Cerebellar nuclear complex (tissue), 1 donor: Measurements from ENCODE around the gene SIRT2.

Source experiments
- DNase-seq, 2 experiments: peaks; one replicate each; lab custom pipeline; 2025; lab: John Stamatoyannopoulos, UW

Gene SIRT2

DNA sequence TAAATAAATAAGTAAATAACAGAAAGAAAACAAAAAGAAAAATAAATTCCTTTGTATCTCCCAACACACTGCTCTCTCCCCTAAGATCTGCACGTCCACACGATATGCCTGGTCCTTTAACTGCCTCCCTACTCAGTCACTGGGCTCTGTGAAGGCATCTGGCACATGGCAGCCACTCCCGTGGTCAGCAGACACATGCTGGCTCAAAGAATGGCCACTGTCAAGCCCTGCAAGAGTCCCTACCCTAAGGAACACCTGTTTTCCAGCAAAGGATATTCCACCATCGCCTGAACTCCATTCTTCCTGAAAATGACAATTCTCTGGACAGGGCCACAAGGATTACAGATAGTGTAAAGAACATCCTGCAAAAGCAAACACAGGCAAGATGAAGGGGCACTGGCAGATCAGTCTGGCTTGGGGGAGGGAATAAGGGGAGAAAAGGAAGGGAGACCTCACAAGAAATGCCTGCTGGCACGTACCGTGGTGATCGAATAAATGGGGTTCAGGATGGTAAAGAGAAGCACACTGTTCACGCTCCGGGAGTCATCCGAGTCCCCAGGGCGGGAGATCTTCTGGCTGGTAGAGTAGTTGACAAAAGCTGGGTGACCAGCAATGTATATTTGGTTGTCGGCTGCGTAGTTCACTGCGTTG, 53.9 kb downstream of the SIRT2 start:
- DNase-seq: no peak

DNA sequence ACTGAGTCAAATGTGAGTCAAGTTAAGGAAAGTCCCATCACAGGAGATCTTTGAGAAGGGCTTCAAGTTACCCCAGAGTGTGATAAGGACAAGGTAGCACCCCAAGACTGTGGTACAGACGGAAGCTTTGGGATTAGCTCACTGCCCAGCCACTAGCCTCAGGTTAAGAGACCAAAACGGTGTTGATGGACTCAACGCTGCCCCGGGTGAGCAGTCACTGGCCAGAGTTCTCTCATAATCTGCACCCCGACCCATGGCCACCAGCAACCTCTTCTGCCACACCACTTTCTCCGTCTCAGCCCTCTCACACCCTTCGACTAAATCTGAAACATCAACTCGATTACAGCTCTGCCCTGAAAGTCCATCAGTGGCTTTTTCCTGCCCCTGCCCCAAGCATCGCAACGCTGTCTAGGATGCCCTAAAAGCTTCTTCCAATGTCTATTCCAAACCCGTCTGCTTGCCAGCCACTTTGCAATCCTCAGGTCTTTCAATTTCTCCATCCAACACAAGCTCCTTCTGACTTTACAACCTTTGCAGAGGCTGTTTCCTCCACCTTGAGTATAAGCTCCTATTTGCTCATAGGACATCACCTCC, 55.2 kb downstream of the SIRT2 start:
- no peak for DNase-seq

DNA sequence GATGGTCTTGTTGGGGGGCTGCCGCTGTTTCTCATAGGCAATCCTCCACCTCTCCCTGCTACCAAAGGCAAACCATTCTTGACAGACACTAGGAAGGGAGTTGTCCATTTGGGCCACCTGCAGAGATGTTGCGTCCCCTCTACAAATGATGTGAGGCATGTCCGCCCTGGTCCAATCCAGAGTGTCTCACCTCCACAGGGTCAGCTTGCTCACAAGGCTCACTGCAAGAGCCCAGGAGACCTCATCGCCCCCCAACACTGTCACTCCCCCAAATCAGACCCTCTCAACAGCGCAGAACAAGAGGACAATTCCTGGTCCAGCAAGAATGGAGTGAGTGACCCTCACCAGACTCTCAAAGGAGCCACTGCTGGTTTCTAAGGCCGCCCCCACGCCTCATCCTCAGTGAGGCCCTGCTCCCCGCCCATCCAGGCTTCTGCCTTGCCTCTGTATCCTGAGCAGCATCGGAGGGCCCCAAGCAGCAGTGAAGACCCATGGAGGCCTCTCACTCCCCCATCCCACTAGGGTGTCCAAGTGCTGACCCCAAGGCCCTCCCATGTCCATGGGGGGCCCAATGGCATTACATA, 56.2 kb downstream of the SIRT2 start:
- DNase-seq: no peak

DNA sequence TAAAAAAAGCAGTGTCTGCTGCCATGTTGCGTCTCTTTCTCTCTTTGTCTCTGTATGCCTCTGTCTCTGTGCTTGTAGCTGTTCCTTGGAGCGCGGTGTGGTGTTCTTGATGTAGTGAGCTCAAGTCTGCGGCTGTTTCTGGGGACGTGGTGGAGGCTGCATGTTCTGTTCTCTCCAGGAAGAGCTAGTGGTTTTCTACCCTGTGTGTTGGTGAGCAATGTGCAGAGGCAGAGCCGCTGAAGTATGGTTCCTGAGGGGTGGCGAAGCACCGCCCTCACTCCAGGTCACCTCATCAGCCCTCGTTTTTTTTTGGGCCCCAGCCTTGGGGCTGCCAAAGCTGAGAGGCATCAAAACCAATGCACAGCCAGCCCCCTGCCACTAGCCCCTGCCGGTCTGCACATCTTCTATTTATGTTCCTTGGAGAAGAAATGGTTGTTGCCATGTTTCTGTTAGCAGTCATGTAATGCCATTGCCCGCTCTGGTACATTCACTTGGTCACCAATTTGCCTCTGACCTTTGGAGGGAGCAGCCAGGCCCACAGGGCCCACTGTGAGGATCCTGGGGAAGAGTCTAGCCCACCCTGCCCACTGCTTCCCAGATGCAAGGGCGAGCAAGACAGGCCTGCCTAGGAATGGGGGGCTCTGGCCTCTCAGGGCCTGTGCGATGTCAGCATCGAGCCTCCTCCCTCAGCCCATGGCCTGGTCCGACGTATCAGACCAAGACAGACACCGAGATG, 56.8 kb downstream of the SIRT2 start:
- no peak for DNase-seq

DNA sequence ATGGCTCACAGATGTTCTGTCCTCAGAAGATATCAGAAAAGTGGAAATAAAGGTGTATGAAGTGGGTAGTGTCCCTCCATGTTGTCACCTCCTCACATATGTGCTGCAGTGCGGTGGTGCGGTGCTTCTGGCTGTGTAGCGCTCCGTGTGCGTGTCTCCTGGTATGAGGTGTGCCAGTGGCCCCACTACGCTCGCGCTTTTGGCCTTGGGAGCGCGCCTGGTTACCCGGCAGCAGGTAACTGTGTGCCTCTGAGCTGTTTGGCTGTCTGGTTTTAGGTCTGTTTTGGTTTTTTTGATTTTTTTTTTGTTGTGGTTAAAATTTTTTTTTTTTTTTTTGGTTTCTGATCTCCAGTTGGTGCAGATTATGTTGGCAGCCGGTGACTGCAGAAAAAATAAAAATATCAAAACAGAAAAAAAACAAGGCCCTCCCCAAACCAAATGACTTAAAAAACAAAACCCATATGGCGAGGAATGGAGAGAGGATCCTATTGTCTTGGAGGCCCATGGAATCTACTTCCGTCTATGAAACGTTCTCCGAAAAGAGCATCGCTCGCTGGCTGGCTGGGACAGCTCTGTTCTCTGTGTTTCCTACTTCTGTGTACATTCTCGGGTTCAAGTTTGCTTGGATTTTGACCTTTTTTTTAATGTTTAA, 57.5 kb downstream of the SIRT2 start:
- no peak for DNase-seq

DNA sequence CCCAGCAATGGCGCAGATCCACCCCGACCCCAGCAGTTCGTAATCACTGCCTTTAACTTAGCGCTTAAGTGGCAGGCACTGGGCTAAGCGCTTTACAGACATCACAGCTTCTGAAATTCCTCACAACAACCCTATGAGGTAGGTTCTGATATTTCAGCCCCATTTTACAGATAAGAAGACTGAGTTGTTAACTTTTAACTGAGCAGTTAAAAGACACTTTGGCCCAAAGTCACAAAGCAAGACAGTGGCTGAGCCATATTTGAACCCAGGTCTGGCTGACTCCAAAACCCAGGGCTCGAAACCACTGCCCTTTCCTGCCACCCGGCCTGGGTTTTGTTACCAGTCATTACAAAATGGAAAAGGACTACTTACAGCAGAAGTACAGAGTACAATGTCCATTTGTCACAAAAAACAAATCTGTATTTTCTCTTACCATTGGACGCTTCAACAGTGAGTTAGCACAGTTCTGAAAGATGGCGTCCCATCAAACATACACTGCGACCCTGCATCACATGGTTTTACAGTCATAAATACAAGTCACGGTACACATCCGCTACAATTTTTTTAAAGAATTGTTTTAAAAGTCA, 58.1 kb downstream of the SIRT2 start:
- DNase-seq: no peak

DNA sequence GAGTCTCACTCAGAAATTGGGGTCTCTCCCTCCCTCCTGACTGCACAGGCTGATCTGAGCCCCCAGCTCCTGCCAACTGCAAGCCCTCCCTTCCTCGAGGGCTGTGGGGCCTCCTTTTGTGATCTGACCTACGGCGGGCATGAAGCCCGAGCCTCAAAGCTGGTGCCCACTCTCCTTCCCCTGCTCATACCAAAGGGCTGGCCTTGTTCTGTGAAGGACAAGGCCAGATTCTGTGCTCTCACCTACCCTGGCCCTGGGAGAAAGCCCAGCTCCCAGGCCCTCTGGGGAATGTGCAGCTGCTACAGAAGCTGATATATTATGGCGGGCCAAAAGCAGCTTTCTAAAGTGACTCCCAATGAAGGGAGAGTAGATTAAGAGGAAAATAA, 58.8 kb downstream of the SIRT2 start:
- no peak for DNase-seq

DNA sequence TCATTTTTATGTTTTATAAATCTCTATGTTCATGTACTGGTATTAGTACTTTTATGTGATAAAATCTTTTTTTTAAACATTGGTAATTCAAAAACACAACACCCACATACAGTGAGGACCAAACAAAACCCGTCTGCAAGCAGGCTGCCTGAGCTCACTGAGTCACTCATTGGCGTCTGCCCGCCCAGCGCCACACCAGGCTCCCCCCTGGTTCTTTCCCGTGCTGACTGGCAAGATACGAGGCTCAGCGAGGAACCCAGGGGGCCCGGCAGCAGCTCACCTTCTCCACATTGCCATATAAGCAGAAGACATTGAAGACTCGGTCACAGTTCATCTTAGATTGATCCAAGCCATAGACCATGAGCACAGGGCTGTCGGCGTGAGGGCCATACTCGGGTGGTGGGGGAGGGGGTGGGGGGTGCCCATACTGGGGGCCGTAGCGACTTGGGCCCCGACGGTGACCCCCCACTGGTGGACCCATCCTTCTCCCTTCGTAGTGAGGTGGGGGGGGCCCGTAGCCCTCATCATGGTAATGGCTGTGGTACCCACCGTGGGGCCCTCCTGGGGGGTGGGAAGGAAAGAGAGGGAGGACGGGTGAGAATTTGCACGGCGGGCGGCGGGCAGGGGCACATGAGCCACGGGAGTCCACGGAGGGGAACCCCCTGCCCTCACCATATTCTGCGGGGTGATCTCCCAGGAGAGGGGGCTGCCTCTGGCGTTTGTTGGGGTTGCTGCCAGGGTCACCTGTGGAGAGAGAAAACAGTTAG, 59.4 kb downstream of the SIRT2 start:
- DNase-seq: no peak

DNA sequence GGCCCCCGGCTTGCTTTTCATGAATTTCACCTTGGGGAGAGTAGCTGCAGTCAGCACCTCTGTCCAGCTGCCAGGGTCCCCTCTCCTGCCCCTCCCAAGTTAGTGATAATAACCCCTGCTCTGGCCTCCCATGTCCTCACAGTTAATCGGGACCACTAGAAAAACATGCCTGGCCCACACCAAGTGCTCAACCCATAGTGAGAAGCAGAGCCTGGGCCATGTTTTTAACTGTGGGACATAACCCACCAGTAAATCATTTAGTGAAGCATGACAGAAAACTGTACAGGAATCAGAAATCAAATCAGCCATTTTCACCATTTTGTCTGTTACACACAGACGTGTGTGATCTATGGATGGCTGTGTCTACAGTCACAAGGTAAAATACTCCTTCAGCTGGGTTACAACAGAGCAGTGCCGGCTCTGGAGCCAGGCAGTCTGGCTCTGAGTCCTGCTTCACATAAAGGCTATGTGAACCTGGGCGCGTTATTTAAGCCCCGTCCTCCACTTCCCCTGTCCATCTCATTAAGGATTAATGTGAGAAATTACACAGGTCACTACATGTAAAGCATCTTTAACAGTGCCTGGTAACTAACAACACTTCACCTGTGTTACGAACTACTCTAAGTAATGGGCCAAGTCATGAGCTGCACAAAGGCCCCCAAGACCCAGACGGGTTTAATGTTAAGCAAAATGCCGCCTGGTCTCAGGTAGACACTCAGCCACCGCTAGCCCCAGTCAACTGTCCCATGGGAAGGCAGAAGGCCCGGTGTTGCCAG, 60.2 kb downstream of the SIRT2 start:
- DNase-seq: no peak

DNA sequence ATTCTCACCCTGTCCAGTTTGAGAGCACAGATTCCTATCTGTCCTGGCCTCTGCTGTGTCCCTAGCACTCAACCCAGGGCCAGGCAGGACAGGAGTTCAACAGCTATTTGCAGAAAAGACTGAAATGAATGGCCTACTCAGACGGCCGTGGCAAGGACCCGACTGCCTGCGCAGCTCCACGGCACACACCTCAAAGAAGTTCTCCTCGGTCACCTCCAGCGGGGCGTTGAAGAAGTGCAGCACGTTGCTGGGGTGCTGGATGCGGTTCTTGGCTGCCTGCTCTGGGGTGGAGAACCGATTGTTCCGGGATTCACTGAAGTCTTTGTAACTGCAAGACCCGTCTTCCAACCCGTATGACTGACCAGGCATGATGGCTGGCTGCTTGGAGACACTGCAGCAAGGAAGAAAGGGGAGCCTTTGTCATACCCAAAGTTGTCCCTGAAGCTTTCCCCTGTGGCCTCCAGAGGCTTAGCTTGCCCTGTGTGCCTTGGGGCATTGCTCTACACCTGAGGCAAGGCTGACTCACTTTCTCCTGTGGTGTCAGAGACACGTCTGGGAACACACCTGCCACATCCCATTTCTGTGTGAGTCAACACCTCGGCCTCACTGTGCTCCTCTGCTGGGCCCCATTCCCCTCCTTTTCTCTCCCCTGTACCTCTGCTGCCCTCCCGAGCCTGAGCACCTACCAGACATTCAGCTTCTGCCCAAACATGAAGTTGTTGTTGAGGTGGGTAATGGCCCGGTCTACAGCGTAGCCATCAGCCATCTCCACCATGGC, 61.0 kb downstream of the SIRT2 start:
- DNase-seq: no peak

DNA sequence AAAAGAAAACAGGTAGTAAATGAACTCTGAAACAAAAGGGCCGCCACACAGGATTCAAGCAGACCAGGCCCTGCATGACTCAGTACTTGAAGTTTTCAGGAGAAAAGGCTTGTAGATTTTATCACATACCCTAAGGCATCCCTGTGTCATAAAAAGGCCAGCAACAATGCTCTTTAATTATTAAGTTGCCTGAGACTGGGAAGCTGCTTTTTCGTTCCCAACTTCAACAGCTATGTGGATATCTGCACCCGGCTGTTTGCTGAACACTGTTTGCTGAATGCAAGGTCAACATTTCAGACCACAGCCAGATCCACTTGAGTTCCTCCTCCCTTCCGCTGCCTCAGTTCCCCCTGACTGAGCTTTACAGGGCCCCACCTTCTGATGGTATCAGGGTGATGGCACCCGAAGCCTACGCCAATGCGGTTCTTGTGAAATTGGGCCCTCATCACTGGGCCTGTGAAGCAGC, 61.7 kb downstream of the SIRT2 start:
- no peak for DNase-seq

DNA sequence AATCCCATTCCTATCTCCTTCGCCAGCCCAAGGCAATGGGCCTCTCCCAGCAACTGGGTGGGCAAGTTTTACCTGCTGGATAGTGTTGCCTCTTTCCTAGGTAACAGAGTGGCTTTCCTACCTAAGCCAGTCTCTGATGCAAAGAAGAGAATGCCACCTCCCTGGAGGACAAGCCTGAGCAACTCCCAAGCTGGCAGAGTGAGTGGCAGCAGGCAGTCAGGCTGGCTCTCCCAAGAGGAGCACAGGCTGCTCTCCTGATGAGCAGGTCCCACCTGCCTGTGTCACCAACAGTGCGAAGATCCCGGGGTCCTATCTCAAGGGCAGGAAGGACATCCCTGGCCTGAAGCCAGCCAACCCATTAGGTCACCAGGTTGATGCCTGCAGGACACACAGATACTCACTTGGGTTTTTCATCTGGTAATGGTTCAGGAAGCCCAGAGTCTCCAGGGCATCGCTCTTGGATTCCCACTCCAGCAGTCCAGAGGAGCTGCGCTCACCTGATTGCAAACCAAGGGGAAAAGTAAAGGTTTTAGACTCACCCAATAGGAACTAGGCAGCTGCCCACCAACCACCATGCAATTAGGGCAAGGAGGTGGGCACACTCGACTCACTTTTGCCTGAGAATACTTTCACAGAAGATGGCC, 62.3 kb downstream of the SIRT2 start:
- DNase-seq: no peak

DNA sequence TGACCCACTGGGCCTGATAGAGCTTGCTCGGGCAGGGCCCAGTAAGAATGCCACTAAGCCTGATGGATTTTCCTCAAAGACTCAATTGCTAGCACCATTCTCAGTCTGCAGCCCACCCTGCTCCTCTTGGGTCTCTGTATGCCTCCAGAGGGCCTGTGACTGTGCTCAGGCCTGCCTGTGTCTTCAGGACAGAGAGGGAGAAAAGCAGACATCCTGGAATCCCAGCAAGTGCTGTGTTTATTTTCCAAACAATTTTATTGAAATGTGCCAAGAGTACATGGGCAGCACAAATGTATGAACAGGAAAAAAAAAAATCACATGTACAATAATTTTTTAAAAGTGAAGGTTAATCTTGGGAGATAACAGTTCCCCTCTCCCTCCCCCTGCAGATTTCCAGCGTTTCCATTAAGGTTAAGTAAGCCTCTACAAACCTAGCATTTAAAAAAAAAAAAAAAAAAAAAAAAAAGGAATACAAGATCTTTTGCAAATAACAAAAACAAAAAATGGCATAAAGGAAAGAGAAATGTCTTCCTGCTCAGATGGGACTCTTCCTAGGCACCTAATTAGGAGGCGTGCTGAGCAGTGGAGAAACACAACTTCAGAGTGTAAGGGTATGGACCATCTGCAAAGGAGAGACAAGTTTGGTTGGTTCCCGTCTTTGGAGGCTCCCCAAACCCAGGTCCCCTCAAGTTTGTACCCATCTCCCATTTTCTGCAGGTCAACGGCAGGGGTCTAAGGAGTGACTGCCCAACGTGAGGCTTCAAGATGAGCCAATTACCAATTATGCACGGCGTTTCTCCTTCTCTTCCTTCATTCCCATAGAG, 63.0 kb downstream of the SIRT2 start:
- DNase-seq: no peak

DNA sequence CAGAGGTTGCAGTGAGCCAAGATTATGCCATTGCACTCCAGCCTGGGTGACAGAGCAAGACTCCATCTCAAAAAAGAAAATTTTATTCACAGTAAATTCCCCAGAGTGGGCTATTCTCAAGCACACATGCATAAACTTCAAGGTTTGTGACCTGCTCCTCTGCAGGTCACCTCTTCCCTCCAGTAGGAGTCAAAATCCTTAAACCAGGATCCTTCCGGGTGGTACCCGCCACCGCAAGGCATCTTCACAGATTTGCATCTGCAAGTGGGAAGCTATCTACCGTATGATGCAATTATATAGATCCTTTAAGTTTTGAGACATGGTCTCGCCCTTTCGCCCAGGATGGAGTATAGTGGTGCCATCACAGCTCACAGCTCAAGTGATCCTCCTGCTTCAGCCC, 64.8 kb downstream of the SIRT2 start:
- DNase-seq: no peak

DNA sequence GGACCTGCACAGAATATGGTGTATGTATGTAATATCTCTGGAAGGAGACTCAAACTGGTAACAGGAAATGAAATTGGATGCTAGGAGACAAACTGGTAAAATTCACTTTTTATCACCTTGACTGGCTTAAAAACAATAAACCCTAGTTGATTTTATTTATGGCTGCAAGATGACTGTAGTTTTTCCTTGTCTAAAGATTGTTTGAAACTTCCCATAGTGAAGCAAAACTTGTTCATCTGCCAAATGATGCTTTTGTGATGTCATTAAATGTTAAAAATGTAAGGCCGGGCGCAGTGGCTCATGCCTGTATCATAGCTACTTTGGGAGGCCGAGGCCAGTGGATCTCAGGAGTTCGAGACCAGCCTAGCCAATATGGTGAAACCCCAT, 65.3 kb downstream of the SIRT2 start:
- DNase-seq: no peak

DNA sequence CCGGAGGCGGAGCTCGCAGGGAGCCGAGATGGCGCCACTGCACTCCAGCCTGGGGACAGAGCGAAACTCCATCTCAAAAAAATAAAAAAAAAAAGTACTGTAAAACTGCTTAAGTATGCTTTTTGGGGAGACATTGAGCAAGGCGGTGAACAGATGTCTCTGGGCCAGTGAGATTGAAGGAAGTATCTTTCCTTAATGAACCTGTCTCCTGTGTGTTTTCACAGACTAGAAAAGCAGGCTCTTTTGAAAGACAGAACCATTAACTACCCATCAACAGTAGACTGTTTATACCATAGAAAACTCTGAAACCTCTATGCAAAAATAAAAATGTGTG, 66.4 kb downstream of the SIRT2 start:
- DNase-seq: no peak

DNA sequence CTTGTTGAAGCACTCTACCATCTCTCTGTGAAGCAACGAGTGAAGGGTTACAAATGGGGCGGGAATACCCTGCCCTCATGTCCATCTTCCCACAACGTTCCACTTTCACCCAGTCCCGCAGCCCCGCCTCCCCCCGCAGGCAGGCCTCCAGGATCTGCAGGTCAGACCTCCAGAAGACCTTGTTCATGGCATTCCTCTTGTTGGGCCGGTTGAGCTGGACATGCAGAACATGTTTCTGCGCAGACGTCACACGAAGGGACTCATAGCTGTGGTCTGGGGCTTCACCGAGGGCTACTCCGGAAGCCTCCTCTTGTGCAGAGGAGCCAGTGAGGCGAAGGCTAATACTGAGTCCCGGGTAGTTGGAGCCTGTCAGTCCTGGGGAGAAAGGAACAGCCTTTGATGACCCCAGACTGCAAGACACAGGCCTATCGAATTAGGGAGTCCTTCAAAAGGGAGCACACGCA, 68.2 kb downstream of the SIRT2 start:
- DNase-seq: no peak

DNA sequence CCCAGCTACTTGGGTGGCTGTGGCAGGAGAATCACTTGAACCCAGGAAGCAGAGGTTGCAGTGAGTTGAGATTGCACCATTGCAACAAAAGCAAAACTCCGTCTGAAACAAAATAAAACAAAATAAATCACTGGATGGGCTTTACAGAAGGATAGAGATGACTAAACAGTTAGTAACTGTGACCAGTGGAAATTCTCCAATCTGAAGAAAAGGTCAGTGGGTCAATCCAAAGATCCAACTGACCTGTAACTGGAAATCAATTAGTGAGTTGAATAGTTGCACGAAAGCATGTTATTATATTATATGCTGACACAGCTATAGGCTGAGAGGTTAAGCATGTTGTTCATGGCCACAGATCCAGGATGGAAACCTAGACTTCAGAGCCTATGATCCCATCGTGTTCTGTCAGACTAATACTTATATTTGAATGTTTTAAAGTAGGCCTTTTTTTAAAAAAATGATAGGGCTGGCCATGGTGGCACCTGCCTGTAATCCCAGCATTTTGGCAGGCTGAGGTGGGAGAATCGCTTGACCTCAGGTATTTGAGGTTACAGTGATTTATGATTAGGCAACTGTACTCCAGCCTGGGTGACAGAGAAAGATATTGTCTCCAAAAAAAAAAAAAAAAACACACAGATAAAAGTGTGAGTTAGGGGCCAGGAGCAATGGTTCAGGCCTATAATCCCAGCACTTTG, 69.2 kb downstream of the SIRT2 start:
- DNase-seq: no peak
